Neural progenitor cell (in vitro differentiated cells): Measurements from ENCODE around the gene ANO10. TPM values are rescaled to one million over a fixed set of nuclear protein-coding genes. Genes with fewer than 3 reads are reported as not detected.

Source experiments
- DNase-seq: peaks from one replicate; pipeline ENCODE4 v3.0.0-alpha.2; 2016; ENCODE audit warnings: low spot score
- H2AFZ ChIP-seq: fragments of 200-600 bp; sonication (generic); replicated peaks from 2 replicates; pipeline ENCODE4 v1.6.1; 2016; ENCODE audit warnings: antibody characterized with exemption
- H3F3A ChIP-seq: fragments of 200-600 bp; sonication (generic); 2 replicates; pipeline ENCODE4 v1.6.1; 2016; ENCODE audit warnings: antibody characterized with exemption, low read depth
- H3K27ac ChIP-seq: fragments of 200-600 bp; sonication (generic); 2 replicates; pipeline ENCODE4 v1.5.1; 2016; ENCODE audit warnings: mild to moderate bottlenecking
- H3K27me3 ChIP-seq: fragments of 200-600 bp; sonication (generic); 2 replicates; pipeline ENCODE4 v1.6.1; 2016; ENCODE audit warnings: mild to moderate bottlenecking, moderate library complexity
- H3K36me3 ChIP-seq: fragments of 200-600 bp; sonication (generic); 2 replicates; pipeline ENCODE4 v1.5.1; 2016
- H3K4me1 ChIP-seq: fragments of 200-600 bp; sonication (generic); 2 replicates; pipeline ENCODE4 v1.6.1; 2016; ENCODE audit warnings: mixed run types
- H3K4me2 ChIP-seq: fragments of 200-600 bp; sonication (generic); 2 replicates; pipeline ENCODE4 v1.6.1; 2016
- H3K4me3 ChIP-seq: fragments of 200-600 bp; sonication (generic); 2 replicates; pipeline ENCODE4 v1.5.1; 2016
- H3K79me2 ChIP-seq: fragments of 200-600 bp; sonication (generic); 2 replicates; pipeline ENCODE4 v1.6.1; 2016; ENCODE audit warnings: low read depth
- H3K9ac ChIP-seq: fragments of 200-600 bp; sonication (generic); 2 replicates; pipeline ENCODE4 v1.6.1; 2016
- H3K9me3 ChIP-seq: fragments of 200-600 bp; sonication (generic); 2 replicates; pipeline ENCODE4 v1.5.1; 2016; ENCODE audit warnings: low read depth
- H4K20me1 ChIP-seq: fragments of 200-600 bp; sonication (generic); 2 replicates; pipeline ENCODE4 v1.6.1; 2016; ENCODE audit warnings: low read depth
- H3K27ac Mint-ChIP-seq: 3 replicates; pipeline ENCODE4 v1.8.0; 2021; ENCODE audit warnings: mixed read lengths
- H3K27me3 Mint-ChIP-seq: 2 replicates; pipeline ENCODE4 v1.8.0; 2022; ENCODE audit warnings: low read depth, mild to moderate bottlenecking, inconsistent platforms, moderate library complexity, mixed read lengths; ENCODE audit not compliant: insufficient read depth
- H3K36me3 Mint-ChIP-seq: 3 replicates; pipeline ENCODE4 v1.8.0; 2021; ENCODE audit warnings: mixed read lengths
- H3K4me1 Mint-ChIP-seq: 3 replicates; pipeline ENCODE4 v1.8.0; 2021; ENCODE audit warnings: mixed read lengths
- H3K4me3 Mint-ChIP-seq: 3 replicates; pipeline ENCODE4 v1.8.0; 2021; ENCODE audit warnings: mild to moderate bottlenecking, moderate library complexity, mixed read lengths
- H3K9me3 Mint-ChIP-seq: 3 replicates; pipeline ENCODE4 v1.8.0; 2020; ENCODE audit warnings: mixed read lengths
- CTCF ChIP-seq: fragments of 200-600 bp; sonication (generic); IDR thresholded peaks from 2 replicates; pipeline ENCODE4 v1.5.1; 2017; ENCODE audit warnings: antibody characterized with exemption, mild to moderate bottlenecking
- EZH2 ChIP-seq: fragments of 200-600 bp; sonication (generic); IDR thresholded peaks from 2 replicates; pipeline ENCODE4 v1.6.1; 2017; ENCODE audit warnings: antibody characterized with exemption, mild to moderate bottlenecking, moderate library complexity
- EZH2phosphoT487 ChIP-seq: fragments of 200-600 bp; sonication (generic); IDR thresholded peaks from 2 replicates; pipeline ENCODE4 v1.6.1; 2017; ENCODE audit warnings: antibody characterized with exemption
- small RNA-seq: library from RNA; depleted of rRNA; stranded (forward); fragments of <200 nt; gene quantifications from one replicate; pipeline ENCODE3, GENCODE V24; 2015
- total RNA-seq: library from RNA; depleted of rRNA; stranded (reverse); fragments of >200 nt; gene quantifications from 2 replicates; pipeline ENCODE4 v1.2.3, GENCODE V29; 2015; ENCODE audit warnings: low replicate concordance

The ANO10 gene
- total RNA-seq, 1 donor from 2014 or later, result 44.4 TPM

DNA sequence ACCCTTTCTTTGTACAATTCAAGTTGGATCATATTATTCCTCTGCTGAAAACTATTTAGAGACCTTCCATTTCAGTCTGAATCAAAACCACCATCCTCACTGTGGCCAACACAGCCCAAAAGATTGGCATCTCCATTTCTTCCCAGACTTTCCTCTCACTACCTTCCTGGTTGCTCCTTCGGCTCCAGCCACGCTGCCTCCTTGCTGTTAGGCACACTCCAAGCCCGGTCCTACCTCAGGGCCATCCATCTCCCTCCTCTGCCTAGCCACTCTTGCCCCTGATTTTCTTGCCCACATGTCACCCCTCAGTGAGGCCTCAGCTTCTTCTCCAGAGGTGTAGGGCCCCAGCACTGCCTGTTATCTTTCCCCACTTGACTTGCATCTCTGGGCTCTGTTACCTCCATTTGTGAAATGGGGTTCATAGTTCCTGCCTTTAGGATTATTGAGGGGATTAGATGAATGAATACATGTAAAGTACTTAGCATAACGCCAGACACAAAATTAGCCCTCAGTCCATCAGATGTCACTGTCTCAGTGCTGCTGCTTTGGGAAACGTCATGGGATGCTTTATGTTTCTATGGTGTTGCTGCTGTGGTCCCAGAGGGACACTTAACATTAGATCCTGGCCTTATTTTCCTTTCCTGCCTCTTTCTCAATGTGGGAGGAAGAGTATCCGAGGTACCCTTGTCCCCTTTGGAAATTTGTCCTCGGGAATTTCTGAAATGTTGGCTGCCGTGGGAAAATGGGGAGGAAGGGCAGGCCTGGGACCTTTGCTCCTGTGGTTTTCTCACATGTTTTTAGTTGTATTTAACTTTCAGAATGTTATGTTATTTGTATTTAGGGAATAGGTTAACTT lies 304.1 kb downstream of the ANO10 start:
- Mint-ChIP-seq H3K27ac (no peak overlapping the region), H3K9me3 (peaks cover 2% of the 10 kb centered on the region), H3K27me3 (peaks cover 2% of the 10 kb centered on the region), H3K4me3 (no peak overlapping the region), H3K36me3 (peaks cover 19% of the 10 kb centered on the region), H3K4me1 (peaks cover 12% of the 10 kb centered on the region)
- Histone ChIP-seq H3K27ac (peak overlapping the region; percentile 83), H3K9me3 (no peaks in the 10 kb centered on the region), H3K79me2 (peaks cover 46% of the 10 kb centered on the region), H3K4me1 (peaks cover 14% of the 10 kb centered on the region), H3K4me3 (no peak overlapping the region), H4K20me1 (no peaks in the 10 kb centered on the region), H3K27me3 (no peaks in the 10 kb centered on the region), H2AFZ (no peak overlapping the region), H3K9ac (no peak overlapping the region), H3K4me2 (peak overlapping the region; percentile 13), H3F3A (no peaks in the 10 kb centered on the region), H3K36me3 (no peaks in the 10 kb centered on the region)
- TF ChIP-seq CTCF (no peak), EZH2phosphoT487 (no peak), EZH2 (no peak)
- DNase-seq, result no peak

DNA sequence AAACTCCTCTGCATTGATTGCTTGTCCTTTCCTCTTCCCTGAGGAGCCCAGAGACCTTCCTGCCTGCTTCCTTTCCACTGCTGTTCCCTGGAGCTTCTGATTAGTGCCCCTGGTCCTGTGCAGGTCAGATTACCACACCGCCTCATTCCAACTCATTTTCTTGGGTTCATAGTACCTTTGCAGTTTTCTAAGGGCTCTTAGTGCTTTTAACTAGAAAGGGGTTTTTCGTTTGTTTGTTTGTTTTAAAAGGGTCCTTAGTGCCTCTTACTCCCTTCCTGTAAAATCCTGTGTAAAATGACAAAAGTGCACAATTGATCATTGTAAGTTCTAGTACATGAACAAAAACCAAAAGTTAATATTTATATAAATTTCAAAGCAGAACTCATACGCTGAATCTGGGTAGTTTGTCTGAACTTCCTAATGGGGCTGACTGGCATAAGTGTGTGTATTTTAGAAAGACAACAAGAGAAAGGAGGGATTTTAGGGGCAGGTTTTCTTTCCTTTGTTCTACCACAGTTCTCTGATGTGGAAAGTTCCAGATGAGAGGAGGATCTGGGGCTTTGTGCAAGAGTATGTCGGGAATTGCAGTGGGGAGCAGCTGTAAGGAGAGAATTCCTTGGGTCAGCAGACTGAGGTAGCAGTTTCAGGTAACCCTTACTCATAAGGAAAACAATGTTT lies 304.9 kb downstream of the ANO10 start:
- Histone ChIP-seq H3K9ac (no peak overlapping the region), H3K9me3 (no peaks in the 10 kb centered on the region), H3F3A (no peaks in the 10 kb centered on the region), H3K79me2 (peaks cover 46% of the 10 kb centered on the region), H4K20me1 (peaks cover under 1% of the 10 kb centered on the region), H3K4me1 (peaks cover 14% of the 10 kb centered on the region), H3K27me3 (no peaks in the 10 kb centered on the region), H2AFZ (no peak overlapping the region), H3K36me3 (no peaks in the 10 kb centered on the region), H3K27ac (peak overlapping the region; percentile 83), H3K4me3 (no peak overlapping the region), H3K4me2 (peak overlapping the region; percentile 13)
- no peaks in the 10 kb centered on the region for H3K9me3 Mint-ChIP-seq
- TF ChIP-seq EZH2 (no peak), EZH2phosphoT487 (no peak), CTCF (no peak)
- no peak overlapping the region for H3K4me3 Mint-ChIP-seq
- peak overlapping the region; percentile 25 for H3K27ac Mint-ChIP-seq
- DNase-seq, result peak; percentile 18
- peaks cover 18% of the 10 kb centered on the region for H3K36me3 Mint-ChIP-seq
- peaks cover 2% of the 10 kb centered on the region for H3K27me3 Mint-ChIP-seq
- peaks cover 12% of the 10 kb centered on the region for H3K4me1 Mint-ChIP-seq

Small RNA genes within 50 kb of the gene (small RNA-seq; reads per million reads assigned to genes)
- gene RF00019, result not detected

Other genes starting within 250 kb of the ANO10 start
- 8.7 and 9.1 TPM in 2 replicates for gene ABHD5, start 68.9 kb upstream of the ANO10 start, total RNA-seq